NOMO-1 (cell line): Measurements from ENCODE around the gene PTPRD.

Source experiments
- DNase-seq, 2 experiments: peaks; one replicate each; lab custom pipeline; 2025; ENCODE audit not compliant: unreplicated experiment in 2 of 2; lab: John Stamatoyannopoulos, UW

Gene PTPRD

GRCh38 chr9:10612641-10613398, at the start of gene PTPRD:
PTPRD (minus strand) TSS chr9:10613002.
- no peak for DNase-seq

DNA sequence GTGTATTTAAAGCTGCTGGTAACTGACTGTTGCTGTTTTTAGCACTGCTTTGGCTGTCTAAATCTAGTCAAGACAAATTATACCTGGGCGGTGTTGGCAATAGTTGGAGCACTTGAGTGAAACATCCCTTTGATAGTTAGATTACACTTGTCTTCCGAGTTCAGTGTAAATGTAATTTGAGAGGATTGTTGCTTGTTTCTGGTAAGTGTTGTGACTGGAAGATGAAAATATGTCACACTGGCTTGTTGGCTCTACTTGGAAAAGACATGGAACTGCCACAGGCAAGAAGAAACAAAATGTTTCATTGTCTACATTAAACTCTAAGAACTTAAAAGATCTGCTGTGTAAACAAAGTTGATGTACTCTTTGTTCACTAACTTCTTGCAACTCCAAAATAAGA, 49.2 kb upstream of the PTPRD start:
- no peak for DNase-seq

DNA sequence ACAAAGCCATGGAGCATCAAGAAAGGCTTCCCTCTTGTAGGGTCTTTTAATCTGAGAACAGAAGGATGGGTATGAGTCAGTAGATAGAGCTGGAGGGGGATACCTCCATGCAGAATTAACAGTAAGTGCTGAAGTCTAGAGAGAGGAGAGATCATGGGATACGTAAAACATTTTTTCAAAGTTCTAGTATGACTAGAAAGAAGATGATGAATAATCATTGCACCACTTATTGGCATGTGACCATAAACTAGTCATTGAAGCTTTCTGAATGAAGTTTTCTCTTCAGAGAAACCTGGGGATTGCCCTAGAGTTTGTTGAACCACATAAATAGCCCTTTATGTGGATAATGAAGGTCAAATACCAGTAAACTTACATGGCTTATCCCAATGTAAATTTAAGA, 48.6 kb upstream of the PTPRD start:
- DNase-seq = no peak

- no peak for DNase-seq
These were observed 38.2 kb upstream of the PTPRD start for GRCh38 chr9:10651012-10651411.

- DNase-seq = no peak
These were observed 36.3 kb upstream of the PTPRD start for GRCh38 chr9:10649076-10649475.

GRCh38 chr9:10633785-10634184, 21.0 kb upstream of the PTPRD start:
- DNase-seq = no peak

GRCh38 chr9:10614196-10614800, 1.5 kb upstream of the PTPRD start:
- no peak for DNase-seq

- no peak for DNase-seq
These were observed 617 bp upstream of the PTPRD start for GRCh38 chr9:10613419-10613818.

GRCh38 chr9:10605388-10605787, 7.4 kb downstream of the PTPRD start:
- DNase-seq = no peak

- no peak for DNase-seq
These were observed 7.9 kb downstream of the PTPRD start for GRCh38 chr9:10604927-10605326.

DNA sequence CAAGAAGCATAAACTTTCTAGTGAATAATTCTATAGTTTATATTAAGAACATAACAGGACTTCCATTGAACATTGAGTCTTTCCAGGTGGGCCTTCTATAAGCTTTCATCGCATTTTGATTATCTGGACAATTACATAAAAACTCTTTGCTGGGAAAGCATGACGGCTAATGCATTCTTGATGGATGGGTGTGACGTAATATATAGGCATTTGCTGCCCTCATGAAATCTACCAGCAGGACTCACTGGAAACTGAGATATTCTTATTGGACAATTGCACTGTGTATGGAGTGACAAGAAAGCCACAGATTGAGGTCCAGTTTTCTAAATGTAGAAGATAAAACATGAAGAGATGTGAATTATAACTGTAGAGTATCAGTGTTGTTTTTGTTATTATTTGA, 15.0 kb downstream of the PTPRD start:
- DNase-seq = no peak

DNA sequence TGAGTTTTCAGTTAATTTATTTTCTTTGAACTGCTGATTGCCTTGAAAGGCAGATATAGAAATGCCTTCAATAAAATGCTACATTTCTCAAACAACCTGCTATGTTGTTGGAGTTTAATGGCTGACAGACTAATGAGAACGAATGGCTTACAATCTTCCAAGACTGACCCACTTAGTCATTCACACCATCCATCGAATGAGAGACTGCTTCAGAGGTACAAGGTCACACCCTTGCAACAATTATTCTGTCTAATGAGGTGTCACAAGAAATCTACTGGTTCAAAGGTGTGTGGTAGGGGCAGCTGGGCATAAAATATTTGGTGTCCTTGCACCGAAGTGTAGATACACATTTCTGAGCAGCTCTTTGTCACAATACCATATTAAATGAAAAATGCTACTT, 18.3 kb downstream of the PTPRD start:
- no peak for DNase-seq

- no peak for DNase-seq
These were observed 26.4 kb downstream of the PTPRD start for GRCh38 chr9:10586407-10586806.

DNA sequence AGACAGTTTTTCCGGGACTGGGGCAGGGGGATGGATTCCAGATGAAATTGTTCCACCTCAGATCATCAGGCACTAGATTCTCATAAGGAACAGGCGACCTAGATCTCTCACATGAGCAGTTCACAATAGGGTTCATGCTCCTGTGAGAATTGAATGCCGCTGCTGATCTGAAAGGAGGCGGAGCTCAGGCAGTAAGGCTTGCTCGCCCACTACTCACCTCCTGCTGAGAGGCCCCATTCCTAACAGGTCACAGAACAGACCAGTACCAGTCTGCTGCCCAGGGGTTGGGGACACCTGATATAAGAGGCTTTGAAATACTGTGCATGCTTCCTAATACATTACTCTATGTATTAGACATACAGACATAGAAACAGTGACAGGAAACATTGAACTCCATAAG, 41.1 kb downstream of the PTPRD start:
- DNase-seq = no peak

GRCh38 chr9:10566848-10567247, 46.0 kb downstream of the PTPRD start:
- DNase-seq = no peak

GRCh38 chr9:10562581-10563343, 50.0 kb downstream of the PTPRD start:
- no peak for DNase-seq

- DNase-seq = no peak
These were observed 64.5 kb downstream of the PTPRD start for GRCh38 chr9:10548348-10548747.

- DNase-seq = no peak
These were observed 74.7 kb downstream of the PTPRD start for GRCh38 chr9:10538073-10538472.

- DNase-seq = no peak
These were observed 78.0 kb downstream of the PTPRD start for GRCh38 chr9:10534850-10535249.

DNA sequence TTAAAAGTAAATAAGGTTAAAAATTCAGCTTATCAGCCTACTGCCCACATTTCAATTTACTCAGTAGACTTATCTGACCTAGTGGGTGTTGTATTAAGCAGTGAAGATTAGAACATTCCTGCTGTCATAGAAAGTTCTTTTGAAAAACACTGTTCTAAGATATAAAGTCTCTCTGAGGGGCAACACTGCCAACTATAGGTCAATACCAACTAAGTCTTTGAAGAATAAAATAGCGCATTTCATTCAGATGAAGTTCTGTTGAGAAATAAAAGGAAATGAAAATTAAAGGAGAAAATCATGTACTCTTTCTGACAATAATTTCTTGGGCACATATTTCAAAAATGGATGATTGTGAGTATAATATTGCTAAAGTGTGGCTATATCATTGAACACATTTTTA, 86.8 kb downstream of the PTPRD start:
- no peak for DNase-seq

DNA sequence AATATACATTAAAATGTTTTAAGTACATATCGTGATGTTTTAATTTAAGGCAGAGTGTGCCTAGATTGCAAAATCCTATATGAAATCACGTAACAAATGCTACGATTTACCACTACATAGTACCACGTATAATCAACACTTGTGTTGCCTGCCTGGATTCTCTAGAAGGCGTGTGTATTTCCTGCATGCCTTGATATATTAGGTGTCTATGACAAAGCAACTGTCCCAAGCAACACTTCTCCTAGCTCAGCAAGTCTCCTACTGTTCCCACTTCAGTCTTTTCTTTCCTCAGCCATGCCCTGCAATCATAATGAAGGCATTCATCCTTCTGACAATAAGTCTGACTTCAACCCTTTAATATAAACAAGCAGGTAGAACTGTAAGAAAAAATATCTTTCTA, 89.6 kb downstream of the PTPRD start:
- no peak for DNase-seq

- no peak for DNase-seq
These were observed 100.7 kb downstream of the PTPRD start for GRCh38 chr9:10512144-10512543.
